Measurements from ENCODE around the gene SMG6.
A peak's percentile ranks its signal among the peaks of the same experiment; 100 is the strongest.

The SMG6 gene

DNA sequence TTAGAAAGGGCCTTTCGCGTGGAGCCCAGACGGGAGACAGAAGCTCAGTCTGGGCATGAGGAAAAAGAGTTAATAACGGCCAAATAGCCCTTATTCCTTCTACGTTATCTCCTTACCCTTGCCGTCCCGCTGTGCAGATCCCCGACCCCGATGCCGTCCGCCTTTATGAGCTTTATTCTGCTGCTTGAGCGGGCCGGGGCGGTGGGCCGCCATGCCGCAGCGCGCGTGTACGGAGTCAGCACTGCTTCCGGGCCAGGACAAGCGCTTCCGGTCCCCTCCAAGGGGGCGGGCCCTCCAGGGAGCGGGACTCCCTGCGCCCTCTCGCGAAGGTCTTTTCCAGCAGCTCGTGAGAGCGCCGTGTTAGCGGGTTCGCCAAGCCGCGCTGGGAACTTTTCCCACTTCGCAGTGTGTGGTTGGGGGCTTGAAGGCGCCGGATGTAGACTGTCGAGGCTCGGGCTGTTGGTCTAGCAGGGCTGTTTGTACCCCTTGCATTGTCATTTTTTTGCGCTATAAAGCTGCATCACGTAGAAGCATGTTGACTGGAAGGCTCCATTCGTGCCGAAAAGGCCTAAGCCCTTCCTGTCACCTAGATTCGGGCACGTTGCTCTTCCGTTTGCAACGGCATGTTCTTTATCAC is 32.7 kb upstream of the SMG6 start, which contains the start of gene TSR1 (continued):
- no peak for TF ChIP-seq ZNF596 (tag by site-specific recombination; IDR thresholded peaks at IDR 0.05)
- 0 out of 2 replicates have a peak, but pooled peaks have one; percentile 29 for TF ChIP-seq ZNF561 (tag by site-specific recombination; IDR thresholded peaks at IDR 0.05; ENCODE audit: borderline replicate concordance)
- TF ChIP-seq ZNF423 (tag by site-specific recombination; IDR thresholded peaks at IDR 0.05) = no peak; the same call in 1 of the 2 replicates
- peak; percentile 98 for TF ChIP-seq ZBTB8A (tag by site-specific recombination; IDR thresholded peaks at IDR 0.05)
- no peak for TF ChIP-seq ZNF558 (tag by site-specific recombination; IDR thresholded peaks at IDR 0.05)
- TF ChIP-seq ZNF398 (tag by site-specific recombination; IDR thresholded peaks at IDR 0.05) = no peak
- TF ChIP-seq BCL11B (tag by site-specific recombination; IDR thresholded peaks at IDR 0.05; ENCODE audit: low read depth) = no peak
- TF ChIP-seq KLF16 (tag by site-specific recombination; IDR thresholded peaks at IDR 0.05) = peak; percentile 82
- no peak; the same call in 1 of the 2 replicates for TF ChIP-seq MZF1 (tag by site-specific recombination; IDR thresholded peaks at IDR 0.05; ENCODE audit: borderline replicate concordance)
- peak; percentile 90 for TF ChIP-seq SP2 (tag by site-specific recombination; IDR thresholded peaks at IDR 0.05)
- TF ChIP-seq GLIS1 (tag by site-specific recombination; IDR thresholded peaks at IDR 0.05) = peak; percentile 64
- TF ChIP-seq, protein P1, sequence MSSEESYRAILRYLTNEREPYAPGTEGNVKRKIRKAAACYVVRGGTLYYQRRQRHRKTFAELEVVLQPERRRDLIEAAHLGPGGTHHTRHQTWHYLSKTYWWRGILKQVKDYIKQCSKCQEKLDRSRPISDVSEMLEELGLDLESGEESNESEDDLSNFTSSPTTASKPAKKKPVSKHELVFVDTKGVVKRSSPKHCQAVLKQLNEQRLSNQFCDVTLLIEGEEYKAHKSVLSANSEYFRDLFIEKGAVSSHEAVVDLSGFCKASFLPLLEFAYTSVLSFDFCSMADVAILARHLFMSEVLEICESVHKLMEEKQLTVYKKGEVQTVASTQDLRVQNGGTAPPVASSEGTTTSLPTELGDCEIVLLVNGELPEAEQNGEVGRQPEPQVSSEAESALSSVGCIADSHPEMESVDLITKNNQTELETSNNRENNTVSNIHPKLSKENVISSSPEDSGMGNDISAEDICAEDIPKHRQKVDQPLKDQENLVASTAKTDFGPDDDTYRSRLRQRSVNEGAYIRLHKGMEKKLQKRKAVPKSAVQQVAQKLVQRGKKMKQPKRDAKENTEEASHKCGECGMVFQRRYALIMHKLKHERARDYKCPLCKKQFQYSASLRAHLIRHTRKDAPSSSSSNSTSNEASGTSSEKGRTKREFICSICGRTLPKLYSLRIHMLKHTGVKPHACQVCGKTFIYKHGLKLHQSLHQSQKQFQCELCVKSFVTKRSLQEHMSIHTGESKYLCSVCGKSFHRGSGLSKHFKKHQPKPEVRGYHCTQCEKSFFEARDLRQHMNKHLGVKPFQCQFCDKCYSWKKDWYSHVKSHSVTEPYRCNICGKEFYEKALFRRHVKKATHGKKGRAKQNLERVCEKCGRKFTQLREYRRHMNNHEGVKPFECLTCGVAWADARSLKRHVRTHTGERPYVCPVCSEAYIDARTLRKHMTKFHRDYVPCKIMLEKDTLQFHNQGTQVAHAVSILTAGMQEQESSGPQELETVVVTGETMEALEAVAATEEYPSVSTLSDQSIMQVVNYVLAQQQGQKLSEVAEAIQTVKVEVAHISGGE (tag by site-specific recombination; conservative IDR thresholded peaks at IDR 0.05; ENCODE audit: low read depth) = peak; percentile 96
- no peak for TF ChIP-seq ZNF280D (tag by site-specific recombination; IDR thresholded peaks at IDR 0.05)
- TF ChIP-seq SP7 (tag by site-specific recombination; IDR thresholded peaks at IDR 0.05) = peak; percentile 69
- no peak for TF ChIP-seq ZNF530 (tag by site-specific recombination; IDR thresholded peaks at IDR 0.05; ENCODE audit: low read depth)
- no peak for TF ChIP-seq ZNF112 (tag by site-specific recombination; IDR thresholded peaks at IDR 0.05)
- peak; percentile 53; the same call in 1 of the 2 replicates for TF ChIP-seq ZNF394 (tag by site-specific recombination; IDR thresholded peaks at IDR 0.05; ENCODE audit: borderline replicate concordance)
- no peak for TF ChIP-seq ZNF521 (tag by site-specific recombination; IDR thresholded peaks at IDR 0.05)
- peak; percentile 98 for TF ChIP-seq YY2 (tag by site-specific recombination; IDR thresholded peaks at IDR 0.05)
- TF ChIP-seq ZEB2 (tag by site-specific recombination; IDR thresholded peaks at IDR 0.05) = peak; percentile 88
- peak; percentile 83 for TF ChIP-seq ZBTB17 (tag by site-specific recombination; IDR thresholded peaks at IDR 0.05)
- no peak for TF ChIP-seq ZNF792 (tag by site-specific recombination; IDR thresholded peaks at IDR 0.05)
- no peak for TF ChIP-seq ZNF677 (tag by site-specific recombination; IDR thresholded peaks at IDR 0.05)
- no peak for TF ChIP-seq ZNF354C (tag by site-specific recombination; IDR thresholded peaks at IDR 0.05; ENCODE audit: borderline replicate concordance, low read depth)
- peak; percentile 87 for TF ChIP-seq SP3 (tag by site-specific recombination; IDR thresholded peaks at IDR 0.05)
- peak; percentile 21; the same call in 1 of the 2 replicates for TF ChIP-seq ZNF324 (tag by site-specific recombination; IDR thresholded peaks at IDR 0.05)
- TF ChIP-seq GLI4 (tag by site-specific recombination; IDR thresholded peaks at IDR 0.05) = no peak
- TF ChIP-seq ZNF670 (tag by site-specific recombination; IDR thresholded peaks at IDR 0.05; ENCODE audit: low read depth) = no peak
- TF ChIP-seq ZNF501 (tag by site-specific recombination; IDR thresholded peaks at IDR 0.05) = peak; percentile 80; the same call in 1 of the 2 replicates
- TF ChIP-seq ZNF76 (tag by site-specific recombination; IDR thresholded peaks at IDR 0.05; ENCODE audit: borderline replicate concordance, low read depth) = peak; percentile 75; the same call in 1 of the 2 replicates
- TF ChIP-seq ZNF600 (tag by site-specific recombination; IDR thresholded peaks at IDR 0.05) = peak; percentile 83; the same call in 1 of the 2 replicates
- TF ChIP-seq KLF8 (tag by site-specific recombination; IDR thresholded peaks at IDR 0.05) = 0 out of 2 replicates have a peak, but pooled peaks have one; percentile 76
- TF ChIP-seq ZNF138 (tag by site-specific recombination; IDR thresholded peaks at IDR 0.05; ENCODE audit: borderline replicate concordance) = no peak
- TF ChIP-seq ZNF248 (tag by site-specific recombination; IDR thresholded peaks at IDR 0.05) = no peak
